Measurements from ENCODE around the gene VPS8. TPM values are rescaled to one million over a fixed set of nuclear protein-coding genes. Genes with fewer than 3 reads are reported as not detected.

VPS8 gene
- total and polyA plus RNA-seq, 2 donors (not counting 1 experiment from before 2014, with no cell fraction given), result 24.9 to 99.4 TPM

DNA sequence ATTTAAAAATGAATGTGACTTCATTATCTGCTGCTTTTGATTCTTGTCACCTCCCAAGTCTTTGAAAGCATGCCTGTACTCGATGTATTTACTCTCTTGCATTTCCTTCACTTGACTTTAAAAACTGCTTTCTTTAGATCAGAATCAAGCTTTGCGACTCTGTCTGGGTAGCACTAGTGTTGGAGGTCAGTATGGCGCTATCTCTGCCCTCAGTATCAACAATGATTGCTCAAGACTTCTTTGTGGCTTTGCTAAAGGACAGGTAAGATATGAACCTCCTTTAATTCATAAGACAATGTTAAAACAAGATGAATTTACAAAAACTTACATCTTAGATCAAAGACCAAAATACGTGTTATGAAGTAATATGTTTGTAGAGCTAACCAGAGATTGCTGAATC, 37.0 kb downstream of the VPS8 start:
- Histone ChIP-seq H3K27ac (ENCODE audit: insufficient read depth, low read length) (no peak overlapping the region), H4K20me1 (ENCODE audit: control insufficient read depth, extremely low read depth, insufficient read depth, low read length) (no peaks in the 10 kb centered on the region), H3K79me2 (ENCODE audit: control insufficient read depth, insufficient read depth, low read length) (no peaks in the 10 kb centered on the region), H3K4me1 (ENCODE audit: control insufficient read depth, extremely low read depth, insufficient read depth, low read length) (no peaks in the 10 kb centered on the region), H3K9ac (ENCODE audit: insufficient read depth, low read length) (no peak overlapping the region), H2AFZ (ENCODE audit: low read length) (no peak overlapping the region), H3K4me3 (replicated peaks in 1 of 4; ENCODE audit: control extremely low read depth in 1 of 4, insufficient read depth in 1 of 4, low read depth in 3 of 4, low read length in 4 of 4) (no peak overlapping the region), H3K4me2 (ENCODE audit: extremely low read depth, insufficient read depth, low read length) (no peak overlapping the region), H3K36me3 (ENCODE audit: control insufficient read depth, insufficient read depth, low read length) (no peaks in the 10 kb centered on the region), H3K27me3 (ENCODE audit: control insufficient read depth, insufficient read depth, low read length) (no peaks in the 10 kb centered on the region), H3K9me3 (ENCODE audit: control insufficient read depth, insufficient read depth, low read depth, low read length) (no peaks in the 10 kb centered on the region)
- TF ChIP-seq EZH2 (IDR thresholded peaks at IDR 0.05; ENCODE audit: low read length, missing control alignments), result no peak
- TF ChIP-seq, protein P1, sequence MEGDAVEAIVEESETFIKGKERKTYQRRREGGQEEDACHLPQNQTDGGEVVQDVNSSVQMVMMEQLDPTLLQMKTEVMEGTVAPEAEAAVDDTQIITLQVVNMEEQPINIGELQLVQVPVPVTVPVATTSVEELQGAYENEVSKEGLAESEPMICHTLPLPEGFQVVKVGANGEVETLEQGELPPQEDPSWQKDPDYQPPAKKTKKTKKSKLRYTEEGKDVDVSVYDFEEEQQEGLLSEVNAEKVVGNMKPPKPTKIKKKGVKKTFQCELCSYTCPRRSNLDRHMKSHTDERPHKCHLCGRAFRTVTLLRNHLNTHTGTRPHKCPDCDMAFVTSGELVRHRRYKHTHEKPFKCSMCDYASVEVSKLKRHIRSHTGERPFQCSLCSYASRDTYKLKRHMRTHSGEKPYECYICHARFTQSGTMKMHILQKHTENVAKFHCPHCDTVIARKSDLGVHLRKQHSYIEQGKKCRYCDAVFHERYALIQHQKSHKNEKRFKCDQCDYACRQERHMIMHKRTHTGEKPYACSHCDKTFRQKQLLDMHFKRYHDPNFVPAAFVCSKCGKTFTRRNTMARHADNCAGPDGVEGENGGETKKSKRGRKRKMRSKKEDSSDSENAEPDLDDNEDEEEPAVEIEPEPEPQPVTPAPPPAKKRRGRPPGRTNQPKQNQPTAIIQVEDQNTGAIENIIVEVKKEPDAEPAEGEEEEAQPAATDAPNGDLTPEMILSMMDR (conservative IDR thresholded peaks at IDR 0.05 in 1 of 2, IDR thresholded peaks at IDR 0.05 in 1 of 2; ENCODE audit: low read depth in 1 of 2, low read length in 2 of 2), result no peak
- no peak for DNase-seq (ENCODE audit: low read depth in 2 of 2)

DNA sequence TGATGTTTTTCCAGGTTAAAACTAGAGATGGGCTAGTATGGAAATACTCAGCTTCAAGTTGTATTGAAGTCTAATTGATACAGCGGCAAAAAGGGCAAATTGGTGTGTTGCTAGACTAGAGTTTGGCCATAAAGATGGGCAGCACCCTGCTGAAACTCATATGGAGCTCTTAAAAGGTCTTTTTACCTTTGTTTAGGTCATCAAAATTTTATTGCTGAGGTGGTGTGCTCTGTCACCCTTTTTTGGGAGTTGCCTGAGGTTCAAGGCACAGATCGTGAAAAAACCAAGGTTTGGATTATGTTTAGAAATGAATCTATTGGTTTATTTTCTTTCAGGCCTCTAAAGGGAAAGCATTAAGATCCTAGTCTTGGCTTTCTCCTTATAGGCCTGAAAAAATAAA, 38.2 kb downstream of the VPS8 start:
- H3K9ac ChIP-seq (ENCODE audit: insufficient read depth, low read length), result no peak overlapping the region
- H3K27me3 ChIP-seq (ENCODE audit: control insufficient read depth, insufficient read depth, low read length), result no peaks in the 10 kb centered on the region
- no peak overlapping the region for H3K4me3 ChIP-seq (replicated peaks in 1 of 4; ENCODE audit: control extremely low read depth in 1 of 4, insufficient read depth in 1 of 4, low read depth in 3 of 4, low read length in 4 of 4)
- H3K9me3 ChIP-seq (ENCODE audit: control insufficient read depth, insufficient read depth, low read depth, low read length), result no peaks in the 10 kb centered on the region
- H3K79me2 ChIP-seq (ENCODE audit: control insufficient read depth, insufficient read depth, low read length), result no peaks in the 10 kb centered on the region
- no peak overlapping the region for H3K27ac ChIP-seq (ENCODE audit: insufficient read depth, low read length)
- no peak for DNase-seq (ENCODE audit: low read depth in 2 of 2)
- H3K4me1 ChIP-seq (ENCODE audit: control insufficient read depth, extremely low read depth, insufficient read depth, low read length), result no peaks in the 10 kb centered on the region
- peaks cover 3% of the 10 kb centered on the region for H3K36me3 ChIP-seq (ENCODE audit: control insufficient read depth, insufficient read depth, low read length)
- no peaks in the 10 kb centered on the region for H4K20me1 ChIP-seq (ENCODE audit: control insufficient read depth, extremely low read depth, insufficient read depth, low read length)
- TF ChIP-seq, protein P1 (conservative IDR thresholded peaks at IDR 0.05 in 1 of 2, IDR thresholded peaks at IDR 0.05 in 1 of 2; ENCODE audit: low read depth in 1 of 2, low read length in 2 of 2), result no peak
- no peak for TF ChIP-seq EZH2 (IDR thresholded peaks at IDR 0.05; ENCODE audit: low read length, missing control alignments)
- no peak overlapping the region for H3K4me2 ChIP-seq (ENCODE audit: extremely low read depth, insufficient read depth, low read length)
- H2AFZ ChIP-seq (ENCODE audit: low read length), result no peak overlapping the region

DNA sequence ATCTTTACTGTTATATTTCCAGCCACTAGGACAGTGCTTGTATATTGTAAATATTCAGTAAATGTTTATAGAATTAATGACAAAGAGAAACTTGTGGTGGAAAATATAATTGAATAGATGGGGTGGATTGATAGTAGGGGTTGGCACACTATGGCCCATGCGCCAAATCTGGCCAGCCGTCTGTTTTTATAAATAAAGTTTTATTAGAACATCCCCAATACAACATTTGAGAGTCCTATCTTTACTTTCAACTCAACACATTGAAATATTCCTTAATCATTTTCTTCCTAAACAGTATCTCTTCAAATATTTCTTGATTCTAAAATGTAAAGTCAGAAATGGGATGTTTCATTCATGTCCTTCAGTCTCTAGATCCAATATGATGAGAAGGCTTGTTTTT, 45.1 kb downstream of the VPS8 start:
- TF ChIP-seq, protein P1 (conservative IDR thresholded peaks at IDR 0.05 in 1 of 2, IDR thresholded peaks at IDR 0.05 in 1 of 2; ENCODE audit: low read depth in 1 of 2, low read length in 2 of 2), result no peak
- no peak for TF ChIP-seq EZH2 (IDR thresholded peaks at IDR 0.05; ENCODE audit: low read length, missing control alignments)
- Histone ChIP-seq H4K20me1 (ENCODE audit: control insufficient read depth, extremely low read depth, insufficient read depth, low read length) (no peaks in the 10 kb centered on the region), H3K9ac (ENCODE audit: insufficient read depth, low read length) (no peak overlapping the region), H3K4me2 (ENCODE audit: extremely low read depth, insufficient read depth, low read length) (no peak overlapping the region), H3K27me3 (ENCODE audit: control insufficient read depth, insufficient read depth, low read length) (no peaks in the 10 kb centered on the region), H3K36me3 (ENCODE audit: control insufficient read depth, insufficient read depth, low read length) (peaks cover 3% of the 10 kb centered on the region), H3K27ac (ENCODE audit: insufficient read depth, low read length) (no peak overlapping the region), H3K4me1 (ENCODE audit: control insufficient read depth, extremely low read depth, insufficient read depth, low read length) (no peaks in the 10 kb centered on the region), H3K4me3 (replicated peaks in 1 of 4; ENCODE audit: control extremely low read depth in 1 of 4, insufficient read depth in 1 of 4, low read depth in 3 of 4, low read length in 4 of 4) (no peak overlapping the region), H3K9me3 (ENCODE audit: control insufficient read depth, insufficient read depth, low read depth, low read length) (no peaks in the 10 kb centered on the region), H3K79me2 (ENCODE audit: control insufficient read depth, insufficient read depth, low read length) (no peaks in the 10 kb centered on the region), H2AFZ (ENCODE audit: low read length) (no peak overlapping the region)
- no peak for DNase-seq (ENCODE audit: low read depth in 2 of 2)
